GM19025 (cell line): ENCODE results near the gene DIP2C.
"Not testable (repeated sequence)": the region's sequence is repeated elsewhere in the genome, so short reads cannot be mapped to it uniquely, and the experiment has no call there.

Experiments
- ATAC-seq: cut with Tn5 transposase; IDR thresholded peaks from one replicate; pipeline ENCODE4 v1.9.1; 2021; ENCODE audit warnings: mild to moderate bottlenecking, low read depth, moderate library complexity; ENCODE audit not compliant: unreplicated experiment

DIP2C gene

GRCh38 chr10:689452-690371, at the start of gene DIP2C:
TSS of gene DIP2C (minus strand) at chr10:689668. CDS start at chr10:689578, 90 bp downstream.
- no peak for ATAC-seq

GRCh38 chr10:734481-734880, 45.0 kb upstream of the DIP2C start:
- no peak for ATAC-seq

DNA sequence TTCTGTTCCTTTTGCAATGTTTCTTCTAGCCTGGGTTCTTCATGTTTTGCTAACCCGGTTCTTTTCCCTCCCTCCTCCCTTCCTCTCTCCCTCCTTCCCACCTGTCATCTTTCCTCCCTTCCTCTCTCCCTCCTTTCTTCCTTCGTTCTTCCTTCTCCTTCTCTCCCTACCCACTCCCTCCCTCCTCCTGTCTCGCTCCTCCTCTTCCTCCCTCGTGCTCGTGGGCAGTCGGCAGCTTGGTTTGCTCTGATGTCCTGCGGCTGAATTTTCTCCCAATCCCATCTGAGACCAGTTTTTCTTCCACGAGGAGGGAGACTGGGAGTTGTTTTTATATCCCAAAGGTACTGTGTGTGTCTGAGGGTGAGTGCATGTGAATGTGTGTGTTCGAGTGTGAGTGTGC, 43.6 kb upstream of the DIP2C start:
- no peak for ATAC-seq

GRCh38 chr10:729213-729612, 39.7 kb upstream of the DIP2C start:
- ATAC-seq, result no peak

- no peak for ATAC-seq
These were observed 39.1 kb upstream of the DIP2C start for GRCh38 chr10:728603-729002.

- no peak for ATAC-seq
These were observed 37.8 kb upstream of the DIP2C start for GRCh38 chr10:727162-727790.

DNA sequence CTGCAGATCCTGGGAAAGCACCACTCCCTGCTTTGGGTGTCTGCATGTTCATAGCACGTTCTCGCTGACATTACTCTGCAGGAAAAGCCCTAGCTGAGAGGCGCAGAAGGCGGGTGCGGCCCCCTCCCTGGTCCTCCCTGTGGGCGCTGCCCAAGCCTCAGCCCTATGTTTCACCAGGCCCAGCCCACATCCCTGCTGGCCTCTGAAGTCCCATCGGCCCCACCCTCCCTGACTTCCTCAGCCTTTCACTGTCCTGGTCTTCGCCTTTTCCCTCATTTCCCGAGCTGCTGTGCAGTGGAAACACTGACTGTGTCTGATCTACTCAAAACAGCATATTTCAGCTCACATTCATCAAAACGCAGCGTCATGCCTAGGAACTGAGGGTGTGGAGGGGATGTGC, 36.3 kb upstream of the DIP2C start:
- no peak for ATAC-seq

- no peak for ATAC-seq
These were observed 35.8 kb upstream of the DIP2C start for GRCh38 chr10:725302-725701.

- no peak for ATAC-seq
These were observed 34.5 kb upstream of the DIP2C start for GRCh38 chr10:723973-724372.

DNA sequence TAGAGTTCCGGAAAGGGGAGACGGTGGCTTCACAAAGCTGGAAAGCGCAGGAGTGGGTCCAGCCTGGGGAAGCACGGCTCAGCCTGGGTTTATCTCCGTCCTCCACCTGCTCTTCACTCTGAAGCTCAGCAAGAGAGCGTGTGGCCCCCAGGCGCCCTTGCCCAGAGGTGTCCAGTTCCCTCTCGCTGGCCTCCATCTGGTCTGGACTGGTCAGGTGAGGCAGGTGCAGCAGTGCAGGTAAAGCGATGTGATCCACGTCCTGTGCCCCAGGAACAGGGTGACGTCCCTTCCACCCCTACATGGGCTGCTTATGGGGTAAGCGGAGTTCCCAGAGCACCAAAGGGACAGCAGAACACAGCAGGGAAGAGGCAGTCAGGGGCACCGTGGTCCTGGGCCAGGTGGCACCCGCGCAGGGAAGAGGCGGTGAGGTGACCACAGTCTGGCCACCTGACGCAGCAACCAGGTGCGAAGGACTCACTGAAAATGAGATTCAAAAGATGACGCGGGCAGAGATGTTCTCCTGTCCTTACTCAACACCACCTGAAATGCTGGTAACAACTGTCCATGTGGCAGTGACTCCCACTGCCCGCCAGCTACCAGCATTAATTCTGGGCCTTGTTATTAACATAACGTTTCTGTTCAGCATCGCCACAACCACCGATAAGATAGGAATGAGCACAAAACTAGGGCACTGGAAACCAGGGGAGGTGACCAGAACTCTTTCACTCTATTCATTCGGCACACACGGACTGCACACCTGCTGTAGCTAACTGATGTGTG, 33.0 kb upstream of the DIP2C start:
- no peak for ATAC-seq

- no peak for ATAC-seq
These were observed 28.8 kb upstream of the DIP2C start for GRCh38 chr10:718143-718700.

GRCh38 chr10:717458-717857, 28.0 kb upstream of the DIP2C start:
- ATAC-seq, result no peak

- no peak for ATAC-seq
These were observed 27.4 kb upstream of the DIP2C start for GRCh38 chr10:716821-717220.

- no peak for ATAC-seq
These were observed 24.7 kb upstream of the DIP2C start for GRCh38 chr10:714214-714613.

DNA sequence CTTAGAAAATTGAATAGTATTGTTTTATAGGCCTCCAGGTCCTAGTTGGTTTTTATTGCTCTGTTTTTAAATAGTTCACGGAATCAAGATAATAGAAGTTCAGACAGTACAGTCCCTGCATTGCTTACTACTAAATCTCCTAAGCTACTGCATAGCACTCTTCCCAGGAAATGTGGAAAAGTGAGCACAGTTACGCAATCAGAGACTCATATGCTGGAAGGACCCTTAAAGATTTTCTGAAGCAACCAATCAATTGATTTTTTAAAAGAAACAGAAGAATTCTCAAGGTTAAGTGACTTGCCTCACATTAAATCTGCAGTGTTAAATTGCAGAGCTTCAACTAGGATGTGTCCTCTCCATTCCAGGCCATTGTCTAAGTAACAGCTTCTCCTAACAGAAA, 23.1 kb upstream of the DIP2C start:
- ATAC-seq, result no peak

DNA sequence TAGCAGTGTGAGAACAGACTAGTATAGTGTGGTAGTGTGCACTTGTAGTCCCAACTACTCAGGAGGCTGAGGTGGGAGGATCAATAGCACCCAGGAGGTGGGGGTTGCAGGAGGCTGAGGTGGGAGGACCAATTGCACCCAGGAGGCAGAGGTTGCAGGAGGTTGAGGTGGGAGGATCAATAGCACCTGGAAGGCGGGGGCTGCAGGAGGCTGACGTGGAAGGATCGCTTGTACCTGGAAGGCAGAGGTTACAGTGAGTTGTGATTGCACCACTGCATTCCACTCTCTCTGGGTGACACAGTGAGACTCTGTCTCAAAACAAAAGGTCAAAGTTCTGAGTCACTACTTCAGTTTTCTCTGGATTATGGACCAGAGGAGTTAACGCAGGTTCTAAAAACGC, 22.6 kb upstream of the DIP2C start:
- ATAC-seq, result no peak

GRCh38 chr10:707861-708260, 18.4 kb upstream of the DIP2C start:
- ATAC-seq, result no peak

GRCh38 chr10:707456-707855, 18.0 kb upstream of the DIP2C start:
- no peak for ATAC-seq

- ATAC-seq, result no peak
These were observed 13.7 kb upstream of the DIP2C start for GRCh38 chr10:703118-703517.

- ATAC-seq, result not testable (repeated sequence)
These were observed 10.7 kb upstream of the DIP2C start for GRCh38 chr10:700183-700582.
